Measurements from ENCODE around the gene GNRH2. TPM values are rescaled to one million over a fixed set of nuclear protein-coding genes. Genes with fewer than 3 reads are reported as not detected.
"Not testable (repeated sequence)": the region's sequence is repeated elsewhere in the genome, so short reads cannot be mapped to it uniquely, and the experiment has no call there.

Gene GNRH2
- total and polyA plus RNA-seq, 8 donors, result 1.4 to 8.0 TPM; not detected in 6

- no peak for TF ChIP-seq POLR2A (IDR thresholded peaks at IDR 0.05)
- H3K36me3 ChIP-seq, result no peaks in the 10 kb centered on the region
- H3K27me3 ChIP-seq, result peaks cover 5 to 57% (median 21%) of the 10 kb centered on the region in 3 donors
- no peaks in the 10 kb centered on the region for H3K9me3 ChIP-seq
- peaks cover 10 to 16% (median 14%) of the 10 kb centered on the region in 4 donors for H3K4me1 ChIP-seq
- WGBS, 5 donors, result 34 to 49% (median 45%) methylated on average over 6 of the region's 6 CpGs
- intact Hi-C loops (cut with DNase I; ENCODE audit: low total_unique reads), result no loop called here
- no peak overlapping the region for H3K4me3 ChIP-seq
- H3K27ac ChIP-seq, result no peak overlapping the region
- DNase-seq, result peak in 1 of 2 donors; percentile 41
Measured at GRCh38 chr20:3074812-3075211, 31.4 kb downstream of the GNRH2 start.

- DNase-seq; intact Hi-C loops (cut with DNase I; ENCODE audit: low total_unique reads): not testable (repeated sequence)
Measured at GRCh38 chr20:3075315-3075714, 31.9 kb downstream of the GNRH2 start.

GRCh38 chr20:3077618-3078134 lies 34.3 kb downstream of the GNRH2 start:
- TF ChIP-seq CTCF (IDR thresholded peaks at IDR 0.05), result no peak
- TF ChIP-seq EP300 (IDR thresholded peaks at IDR 0.05), result no peak
- TF ChIP-seq POLR2A (IDR thresholded peaks at IDR 0.05), result no peak
- TF ChIP-seq POLR2AphosphoS5 (IDR thresholded peaks at IDR 0.05), result no peak
- Histone ChIP-seq H3K27me3 (peaks cover 0 to 61% (median 22%) of the 10 kb centered on the region in 3 donors), H3K4me3 (no peak overlapping the region), H3K4me1 (peaks cover 7 to 21% (median 14%) of the 10 kb centered on the region in 4 donors), H3K27ac (no peak overlapping the region), H3K9me3 (no peaks in the 10 kb centered on the region), H3K36me3 (no peaks in the 10 kb centered on the region)
- DNase-seq, result no peak
- WGBS, 5 donors, result 75 to 81% (median 77%) methylated on average over 4 of the region's 4 CpGs
- intact Hi-C loops (cut with DNase I; ENCODE audit: low total_unique reads), result no loop called here

More at GRCh38 chr20:3075315-3075714, 31.9 kb downstream of the GNRH2 start:
- H3K9me3 ChIP-seq, H3K36me3 ChIP-seq, H3K27ac ChIP-seq, H3K4me3 ChIP-seq: not testable (repeated sequence)
- 68 to 86% (median 80%) methylated on average over 6 of the region's 6 CpGs for WGBS, 5 donors
- H3K4me1 ChIP-seq, result peaks cover 10 to 16% (median 14%) of the 10 kb centered on the region in 4 donors
- H3K27me3 ChIP-seq, result peaks cover 5 to 61% (median 21%) of the 10 kb centered on the region in 3 donors

- Histone ChIP-seq H3K9me3 (no peaks in the 10 kb centered on the region), H3K36me3 (no peaks in the 10 kb centered on the region), H3K4me1 (peaks cover 14 to 31% (median 24%) of the 10 kb centered on the region in 4 donors), H3K27ac (no peak overlapping the region), H3K27me3 (peaks cover 0 to 80% (median 42%) of the 10 kb centered on the region in 3 donors), H3K4me3 (no peak overlapping the region)
- DNase-seq, result no peak
- TF ChIP-seq CTCF (IDR thresholded peaks at IDR 0.05) (no peak), POLR2A (IDR thresholded peaks at IDR 0.05) (no peak), POLR2AphosphoS5 (IDR thresholded peaks at IDR 0.05) (no peak), EP300 (IDR thresholded peaks at IDR 0.05) (no peak)
- intact Hi-C loops (cut with DNase I; ENCODE audit: low total_unique reads), result no loop called here
- 26 to 55% (median 50%) methylated on average over 6 of the region's 6 CpGs for WGBS, 5 donors
Measured at GRCh38 chr20:3080939-3081388, 37.5 kb downstream of the GNRH2 start.

- peaks cover 0 to 77% (median 42%) of the 10 kb centered on the region in 3 donors for H3K27me3 ChIP-seq
- TF ChIP-seq CTCF (IDR thresholded peaks at IDR 0.05) (no peak), EP300 (IDR thresholded peaks at IDR 0.05) (no peak), POLR2AphosphoS5 (IDR thresholded peaks at IDR 0.05) (no peak), POLR2A (IDR thresholded peaks at IDR 0.05) (no peak)
- no peak for DNase-seq
- intact Hi-C loops (cut with DNase I; ENCODE audit: low total_unique reads), result no loop called here
- H3K27ac ChIP-seq, result no peak overlapping the region
- no peak overlapping the region for H3K4me3 ChIP-seq
- H3K9me3 ChIP-seq, result no peaks in the 10 kb centered on the region
- H3K4me1 ChIP-seq, result peaks cover 14 to 31% (median 24%) of the 10 kb centered on the region in 4 donors
- no peaks in the 10 kb centered on the region for H3K36me3 ChIP-seq
- 82 to 91% (median 89%) methylated on average over 8 to 11 of the region's 11 CpGs for WGBS, 5 donors
Measured at GRCh38 chr20:3081641-3082040, 38.2 kb downstream of the GNRH2 start.
